Neuronal stem cell (in vitro differentiated cells): ENCODE measurements around the gene NSUN2.

Experiments used
- DNase-seq: peaks from one replicate; pipeline ENCODE4 v3.0.0-alpha.2; 2013; ENCODE audit warnings: low spot score
- H2AFZ ChIP-seq: one replicate; pipeline ENCODE4 v1.6.1; 2013; ENCODE audit warnings: mild to moderate bottlenecking, low read length, inconsistent platforms
- H2AK5ac ChIP-seq: 2 replicates; pipeline ENCODE4 v1.6.1; 2013; ENCODE audit warnings: low read depth, mild to moderate bottlenecking, inconsistent platforms, low read length, moderate library complexity, mixed read lengths
- H2BK120ac ChIP-seq: 2 replicates; pipeline ENCODE4 v1.6.1; 2013; ENCODE audit warnings: low read depth, mild to moderate bottlenecking, inconsistent platforms, low read length, moderate library complexity, mixed read lengths
- H2BK12ac ChIP-seq: one replicate; pipeline ENCODE4 v1.6.1; 2013; ENCODE audit warnings: low read length, inconsistent platforms
- H2BK15ac ChIP-seq: 2 replicates; pipeline ENCODE4 v1.6.1; 2013; ENCODE audit warnings: mild to moderate bottlenecking, low read length, inconsistent platforms, mixed read lengths
- H2BK5ac ChIP-seq: one replicate; pipeline ENCODE4 v1.6.1; 2013; ENCODE audit warnings: inconsistent platforms, mild to moderate bottlenecking, low read length, moderate library complexity
- H3K14ac ChIP-seq: one replicate; pipeline ENCODE4 v1.6.1; 2013; ENCODE audit warnings: low read length, inconsistent platforms
- H3K18ac ChIP-seq: 2 replicates; pipeline ENCODE4 v1.6.1; 2013; ENCODE audit warnings: low read length, inconsistent platforms
- H3K23ac ChIP-seq: 2 replicates; pipeline ENCODE4 v1.6.1; 2013; ENCODE audit warnings: low read depth, mild to moderate bottlenecking, mixed read lengths, low read length, inconsistent platforms; ENCODE audit not compliant: poor library complexity
- H3K27ac ChIP-seq: replicated peaks from 3 replicates; pipeline ENCODE4 v1.5.1; 2013; ENCODE audit warnings: low read length, inconsistent platforms
- H3K27me3 ChIP-seq, 3 experiments: 2 replicates each; pipeline ENCODE4 v1.6.1; 2013; ENCODE audit warnings: low read length in 3 of 3, mild to moderate bottlenecking in 2 of 3, inconsistent platforms in 1 of 3, low read depth in 1 of 3, mixed read lengths in 1 of 3, moderate library complexity in 1 of 3; ENCODE audit not compliant: control insufficient read depth in 3 of 3, insufficient read depth in 3 of 3
- H3K36me3 ChIP-seq, 2 donors: replicated peaks in 1 of 2; 2 replicates each; pipeline ENCODE4 v1.6.1; 2013; ENCODE audit warnings: low read length in 2 of 2; ENCODE audit not compliant: control insufficient read depth in 2 of 2, insufficient read depth in 2 of 2
- H3K4ac ChIP-seq: 2 replicates; pipeline ENCODE4 v1.6.1; 2013; ENCODE audit warnings: inconsistent platforms, mild to moderate bottlenecking, low read length, moderate library complexity
- H3K4me1 ChIP-seq, 2 donors: 1 replicate in 1 of 2; 2 replicates in 1 of 2; pipeline ENCODE4 v1.6.1; 2013; ENCODE audit warnings: low read length in 2 of 2, low read depth in 1 of 2; ENCODE audit not compliant: control insufficient read depth in 2 of 2, insufficient read depth in 1 of 2
- H3K4me2 ChIP-seq: one replicate; pipeline ENCODE4 v1.6.1; 2013; ENCODE audit warnings: mild to moderate bottlenecking, low read length, inconsistent platforms; ENCODE audit not compliant: insufficient read depth, poor library complexity, severe bottlenecking
- H3K4me3 ChIP-seq, 2 donors: 2 replicates each; pipeline ENCODE4 v1.5.1; 2013; ENCODE audit warnings: low read length in 2 of 2, mild to moderate bottlenecking in 2 of 2, inconsistent platforms in 1 of 2, moderate library complexity in 1 of 2
- H3K79me1 ChIP-seq: one replicate; pipeline ENCODE4 v1.6.1; 2013; ENCODE audit warnings: low read depth, mild to moderate bottlenecking, inconsistent platforms, low read length, moderate library complexity
- H3K9ac ChIP-seq: one replicate; pipeline ENCODE4 v1.6.1; 2013; ENCODE audit warnings: mild to moderate bottlenecking, low read depth, low read length, inconsistent platforms; ENCODE audit not compliant: poor library complexity
- H3K9me3 ChIP-seq, 2 donors: replicated peaks in 1 of 2; 2 replicates each; pipeline versions ENCODE3 to v1.6.1; 2013; ENCODE audit warnings: low read length in 2 of 2, mild to moderate bottlenecking in 2 of 2, inconsistent platforms in 1 of 2, low read depth in 1 of 2, mixed read lengths in 1 of 2, moderate library complexity in 1 of 2; ENCODE audit not compliant: control insufficient read depth in 2 of 2, insufficient read depth in 1 of 2
- H4K8ac ChIP-seq: one replicate; pipeline ENCODE4 v1.6.1; 2013; ENCODE audit warnings: low read depth, mild to moderate bottlenecking, inconsistent platforms, low read length, moderate library complexity
- H4K91ac ChIP-seq: one replicate; pipeline ENCODE4 v1.6.1; 2013; ENCODE audit warnings: low read length, low read depth, mild to moderate bottlenecking, inconsistent platforms; ENCODE audit not compliant: poor library complexity
- WGBS, 2 donors: extraction: QIAGEN DNeasy Blood & Tissue Kit; methylation state at CpG; one replicate each; pipeline ENCODE4 v1.1.7; 2013; ENCODE audit warnings: missing lambda C conversion rate in 2 of 2, mixed read lengths in 1 of 2; ENCODE audit not compliant: insufficient read length in 2 of 2, insufficient replicate concordance in 1 of 2; ENCODE audit errors: extremely low coverage in 2 of 2; 5-methylcytosine and 5-hydroxymethylcytosine counted together

NSUN2 gene

GRCh38 chr5:6581090-6581489, 51.8 kb downstream of the NSUN2 start:
- Histone ChIP-seq H4K8ac (no peak overlapping the region), H2BK5ac (no peak overlapping the region), H3K23ac (no peak overlapping the region), H3K9ac (no peak overlapping the region), H4K91ac (no peak overlapping the region), H3K36me3 (no peaks in the 10 kb centered on the region), H3K14ac (no peak overlapping the region), H3K18ac (no peak overlapping the region), H3K27ac (no peak overlapping the region), H2BK15ac (no peak overlapping the region), H3K27me3 (peaks cover 0 to 67% (median 15%) of the 10 kb centered on the region in 3 experiments), H2AK5ac (no peak overlapping the region), H2AFZ (no peak overlapping the region), H2BK12ac (no peak overlapping the region), H3K4me1 (peaks cover 0 to 6% of the 10 kb centered on the region in 2 donors), H3K4me3 (no peak overlapping the region), H3K79me1 (no peaks in the 10 kb centered on the region), H3K9me3 (peaks cover 0 to 3% of the 10 kb centered on the region in 2 donors), H3K4ac (no peak overlapping the region), H2BK120ac (no peak overlapping the region), H3K4me2 (no peak overlapping the region)
- no peak for DNase-seq
- no CpG with 5 or more reads among the region's 1 CpG for WGBS, 2 donors

GRCh38 chr5:6579535-6579934, 53.3 kb downstream of the NSUN2 start:
- no peak for DNase-seq

DNA sequence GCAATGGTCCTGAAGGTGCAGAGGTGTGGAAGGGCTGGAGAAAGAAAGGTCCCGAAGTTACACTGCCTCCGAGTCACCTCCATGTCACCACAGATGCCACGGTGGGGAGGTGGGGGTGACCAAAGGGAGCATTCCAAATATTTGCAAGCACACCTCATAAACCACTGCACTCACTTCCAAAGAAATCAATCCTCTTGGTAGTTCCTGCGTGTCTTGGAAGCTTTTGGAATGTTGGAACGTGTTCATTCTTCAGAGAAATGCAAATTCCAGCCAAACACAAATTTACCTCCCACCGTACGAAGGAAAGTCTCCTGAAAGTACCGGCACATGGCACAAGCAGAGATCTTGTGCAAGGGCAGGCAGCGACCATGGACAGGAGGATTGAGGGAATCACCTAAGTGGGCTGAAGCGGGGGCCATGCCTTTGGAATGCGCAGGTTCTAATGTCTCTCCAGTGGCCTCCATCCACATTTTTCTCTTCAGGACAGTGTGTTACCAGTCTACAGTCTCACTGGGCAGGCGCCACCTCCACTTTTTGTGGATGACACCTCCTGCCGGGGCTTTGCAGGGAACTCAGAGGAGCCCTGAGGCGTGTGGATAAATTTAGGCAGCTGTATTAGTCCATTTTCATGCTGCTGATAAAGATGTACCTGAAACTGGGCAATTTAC, 54.0 kb downstream of the NSUN2 start:
- Histone ChIP-seq H3K9me3 (peaks cover 0 to 3% of the 10 kb centered on the region in 2 donors), H2AK5ac (no peak overlapping the region), H2BK15ac (no peak overlapping the region), H3K4me1 (peaks cover 0 to 4% of the 10 kb centered on the region in 2 donors), H3K79me1 (no peaks in the 10 kb centered on the region), H3K18ac (no peak overlapping the region), H3K27ac (no peak overlapping the region), H3K4ac (peak overlapping the region; percentile 57), H3K4me3 (no peak overlapping the region), H3K27me3 (peaks cover 0 to 51% (median 10%) of the 10 kb centered on the region in 3 experiments), H3K4me2 (no peak overlapping the region), H3K9ac (no peak overlapping the region), H3K23ac (no peak overlapping the region), H2BK120ac (no peak overlapping the region), H4K91ac (no peak overlapping the region), H2BK12ac (no peak overlapping the region), H2AFZ (no peak overlapping the region), H2BK5ac (no peak overlapping the region), H3K36me3 (no peaks in the 10 kb centered on the region), H3K14ac (no peak overlapping the region), H4K8ac (no peak overlapping the region)
- no CpG with 5 or more reads among the region's 14 CpGs for WGBS, 2 donors
- DNase-seq, result no peak

More at GRCh38 chr5:6579535-6579934, 53.3 kb downstream of the NSUN2 start:
- Histone ChIP-seq H2BK120ac (no peak overlapping the region), H3K18ac (no peak overlapping the region), H3K4ac (no peak overlapping the region), H3K36me3 (no peaks in the 10 kb centered on the region), H3K4me1 (peaks cover 0 to 4% of the 10 kb centered on the region in 2 donors), H3K9ac (no peak overlapping the region), H3K14ac (no peak overlapping the region), H3K4me2 (no peak overlapping the region), H3K27ac (no peak overlapping the region), H2BK12ac (no peak overlapping the region), H3K23ac (no peak overlapping the region), H3K9me3 (peaks cover 0 to 3% of the 10 kb centered on the region in 2 donors), H2BK5ac (no peak overlapping the region), H4K91ac (no peak overlapping the region), H2BK15ac (no peak overlapping the region), H2AK5ac (no peak overlapping the region), H2AFZ (no peak overlapping the region), H3K4me3 (no peak overlapping the region), H3K79me1 (no peaks in the 10 kb centered on the region), H4K8ac (no peak overlapping the region), H3K27me3 (peaks cover 0 to 54% (median 13%) of the 10 kb centered on the region in 3 experiments)
- no CpG with 5 or more reads among the region's 5 CpGs for WGBS, 2 donors

- no peak overlapping the region for H3K18ac ChIP-seq
- no CpG with 5 or more reads among the region's 5 CpGs for WGBS, 2 donors
- H3K36me3 ChIP-seq, result no peaks in the 10 kb centered on the region
- peaks cover 0 to 3% of the 10 kb centered on the region in 2 donors for H3K9me3 ChIP-seq
- no peak overlapping the region for H3K14ac ChIP-seq
- H2BK15ac ChIP-seq, result no peak overlapping the region
- H2BK120ac ChIP-seq, result no peak overlapping the region
- no peak overlapping the region for H3K4me3 ChIP-seq
- no peaks in the 10 kb centered on the region for H3K4me1 ChIP-seq
- H2AFZ ChIP-seq, result no peak overlapping the region
- no peak overlapping the region for H3K27ac ChIP-seq
- no peak overlapping the region for H3K9ac ChIP-seq
- no peaks in the 10 kb centered on the region for H3K79me1 ChIP-seq
- H2BK12ac ChIP-seq, result no peak overlapping the region
- peaks cover 0 to 40% (median under 1%) of the 10 kb centered on the region in 3 experiments for H3K27me3 ChIP-seq
- H3K23ac ChIP-seq, result no peak overlapping the region
- DNase-seq, result no peak
- no peak overlapping the region for H3K4me2 ChIP-seq
- H4K8ac ChIP-seq, result no peak overlapping the region
- no peak overlapping the region for H3K4ac ChIP-seq
- H2BK5ac ChIP-seq, result no peak overlapping the region
- no peak overlapping the region for H4K91ac ChIP-seq
- no peak overlapping the region for H2AK5ac ChIP-seq
Observed at GRCh38 chr5:6576861-6577501, 55.9 kb downstream of the NSUN2 start.
